ENCODE data around the gene LGR4.
"Not testable (repeated sequence)": the region's sequence is repeated elsewhere in the genome, so short reads cannot be mapped to it uniquely, and the experiment has no call there.

LGR4 gene

GRCh38 chr11:27372164-27372563 is 100.4 kb downstream of the LGR4 start:
- DNase-seq: peak; percentile 90

- DNase-seq: no peak
Observed at GRCh38 chr11:27371489-27371888, 101.1 kb downstream of the LGR4 start.

GRCh38 chr11:27370374-27370773 is 102.2 kb downstream of the LGR4 start:
- peak; percentile 14 for DNase-seq

GRCh38 chr11:27367881-27368280 is 104.7 kb downstream of the LGR4 start:
- no peak for DNase-seq

- no peak for DNase-seq
Observed at GRCh38 chr11:27363576-27364117, 108.9 kb downstream of the LGR4 start.

- peak; percentile 94 for DNase-seq
Observed at GRCh38 chr11:27362749-27363575, 109.6 kb downstream of the LGR4 start, which contains the start of gene CCDC34. TSS of gene CCDC34 (minus strand) at chr11:27363215. CDS start at chr11:27363194, 21 bp downstream.

- no peak for DNase-seq
Observed at GRCh38 chr11:27361649-27362431, 110.8 kb downstream of the LGR4 start.

GRCh38 chr11:27358296-27358695 is 114.3 kb downstream of the LGR4 start:
- DNase-seq: no peak

- DNase-seq: no peak
Observed at GRCh38 chr11:27357250-27357649, 115.3 kb downstream of the LGR4 start.

GRCh38 chr11:27356624-27357222 is 115.9 kb downstream of the LGR4 start:
- no peak for DNase-seq

GRCh38 chr11:27355575-27356104 is 117.0 kb downstream of the LGR4 start:
- no peak for DNase-seq

- DNase-seq: no peak
Observed at GRCh38 chr11:27354359-27354965, 118.1 kb downstream of the LGR4 start.

- DNase-seq: no peak
Observed at GRCh38 chr11:27353593-27354358, 118.8 kb downstream of the LGR4 start.

- no peak for DNase-seq
Observed at GRCh38 chr11:27352781-27353180, 119.8 kb downstream of the LGR4 start.

- no peak for DNase-seq
Observed at GRCh38 chr11:27350511-27350910, 122.1 kb downstream of the LGR4 start.

GRCh38 chr11:27349919-27350318 is 122.7 kb downstream of the LGR4 start:
- no peak for DNase-seq

- no peak for DNase-seq
Observed at GRCh38 chr11:27348340-27348873, 124.2 kb downstream of the LGR4 start.

GRCh38 chr11:27347359-27348339 is 124.9 kb downstream of the LGR4 start:
- no peak for DNase-seq

GRCh38 chr11:27339941-27340340 is 132.6 kb downstream of the LGR4 start:
- DNase-seq: no peak

GRCh38 chr11:27334764-27335163 is 137.8 kb downstream of the LGR4 start:
- DNase-seq: not testable (repeated sequence)

Data from OCI-M1 (cell line).